HG03432 (cell line): ENCODE data around the gene PTPRM.
A peak's percentile ranks its signal among the peaks of the same experiment; 100 is the strongest.

Experiments used
- ATAC-seq: cut with Tn5 transposase; IDR thresholded peaks from one replicate; pipeline ENCODE4 v1.9.1; 2021; ENCODE audit warnings: mild to moderate bottlenecking, moderate library complexity; ENCODE audit not compliant: unreplicated experiment

PTPRM gene

GRCh38 chr18:8254654-8255053, 687.5 kb downstream of the PTPRM start:
- no peak for ATAC-seq

- no peak for ATAC-seq
These were observed 690.8 kb downstream of the PTPRM start for GRCh38 chr18:8257851-8258434.

- ATAC-seq = no peak
These were observed 693.2 kb downstream of the PTPRM start for GRCh38 chr18:8260319-8260718.

- peak; percentile 64 for ATAC-seq
These were observed 693.7 kb downstream of the PTPRM start for GRCh38 chr18:8260827-8261226.

- no peak for ATAC-seq
These were observed 694.6 kb downstream of the PTPRM start for GRCh38 chr18:8261651-8262091.

GRCh38 chr18:8262221-8262620, 695.1 kb downstream of the PTPRM start:
- ATAC-seq = no peak

- no peak for ATAC-seq
These were observed 697.0 kb downstream of the PTPRM start for GRCh38 chr18:8264116-8264515.

- ATAC-seq = no peak
These were observed 697.8 kb downstream of the PTPRM start for GRCh38 chr18:8264861-8265411.

- no peak for ATAC-seq
These were observed 705.1 kb downstream of the PTPRM start for GRCh38 chr18:8272254-8272653.

- no peak for ATAC-seq
These were observed 707.3 kb downstream of the PTPRM start for GRCh38 chr18:8274370-8274769.

GRCh38 chr18:8276406-8276805, 709.3 kb downstream of the PTPRM start:
- ATAC-seq = no peak

GRCh38 chr18:8277270-8277669, 710.2 kb downstream of the PTPRM start:
- no peak for ATAC-seq

- ATAC-seq = no peak
These were observed 712.2 kb downstream of the PTPRM start for GRCh38 chr18:8279346-8279745.

GRCh38 chr18:8279781-8280330, 712.7 kb downstream of the PTPRM start:
- ATAC-seq = no peak

GRCh38 chr18:8283891-8284585, 716.9 kb downstream of the PTPRM start:
- no peak for ATAC-seq

- ATAC-seq = no peak
These were observed 719.2 kb downstream of the PTPRM start for GRCh38 chr18:8286303-8286702.

GRCh38 chr18:8287196-8287885, 720.2 kb downstream of the PTPRM start:
- no peak for ATAC-seq

GRCh38 chr18:8288472-8289195, 721.5 kb downstream of the PTPRM start:
- no peak for ATAC-seq

- no peak for ATAC-seq
These were observed 723.3 kb downstream of the PTPRM start for GRCh38 chr18:8290435-8290834.

GRCh38 chr18:8290913-8291312, 723.8 kb downstream of the PTPRM start:
- ATAC-seq = no peak

GRCh38 chr18:8293184-8293583, 726.1 kb downstream of the PTPRM start:
- no peak for ATAC-seq
